Measurements from ENCODE around the gene NUTM2E. TPM values are rescaled to one million over a fixed set of nuclear protein-coding genes. Genes with fewer than 3 reads are reported as not detected.
"Not testable (repeated sequence)": the region's sequence is repeated elsewhere in the genome, so short reads cannot be mapped to it uniquely, and the experiment has no call there.

NUTM2E gene
- polyA plus RNA-seq, result under 1 TPM in 2 of 3 donors, not detected in 1; 0.21 to 0.58 TPM

DNA sequence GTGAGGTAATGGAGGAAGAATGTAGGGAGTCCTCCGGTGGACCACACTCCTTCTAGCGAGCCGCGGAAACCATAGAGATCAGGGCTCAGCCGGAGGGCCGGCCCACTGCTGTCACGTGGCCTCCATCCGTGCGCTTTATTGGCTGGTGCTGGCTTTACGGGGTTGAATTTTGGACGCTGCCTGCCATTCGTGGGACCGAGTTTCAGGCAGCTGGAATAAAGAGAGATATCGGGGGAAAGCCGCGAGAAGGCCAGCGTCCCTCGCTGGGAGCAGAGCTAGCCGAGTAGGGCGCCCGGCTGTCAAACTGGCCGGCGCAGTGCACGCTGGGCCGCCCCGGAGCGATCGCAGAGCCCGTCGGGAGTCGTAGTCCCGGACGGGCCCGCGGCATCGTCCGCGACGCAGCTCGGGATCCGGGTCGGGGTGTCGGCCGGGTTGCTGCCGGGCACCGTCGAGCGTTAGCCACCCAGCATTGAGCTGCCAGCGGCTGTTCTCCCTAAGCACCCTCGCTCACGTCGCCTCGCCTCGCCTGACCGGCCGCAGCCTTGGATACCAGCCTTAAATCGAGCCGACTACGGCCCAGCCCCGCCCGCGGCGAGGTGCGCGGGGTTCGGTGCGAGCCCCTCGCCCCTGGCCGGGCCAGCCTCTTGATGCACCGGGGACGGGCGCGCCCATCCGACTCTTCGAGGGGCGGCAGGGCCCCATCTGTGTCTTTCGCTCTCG, at the start of gene NUTM2E:
TSS of gene NUTM2E (plus strand) at position 244 of the 720 bp plus-strand sequence. CDS start 15,002 bp downstream, outside the sequence.
- WGBS, 3 donors, result 0 to 1% (median 0%) methylated on average over 45 to 58 of the region's 78 CpGs
- H3K27ac ChIP-seq (ENCODE audit: low read depth, low read length), result not testable (repeated sequence)

- H3K27ac ChIP-seq (ENCODE audit: low read depth, low read length), result not testable (repeated sequence)
Measured at GRCh38 chr10:79777997-79778396, 48.5 kb upstream of the NUTM2E start.

DNA sequence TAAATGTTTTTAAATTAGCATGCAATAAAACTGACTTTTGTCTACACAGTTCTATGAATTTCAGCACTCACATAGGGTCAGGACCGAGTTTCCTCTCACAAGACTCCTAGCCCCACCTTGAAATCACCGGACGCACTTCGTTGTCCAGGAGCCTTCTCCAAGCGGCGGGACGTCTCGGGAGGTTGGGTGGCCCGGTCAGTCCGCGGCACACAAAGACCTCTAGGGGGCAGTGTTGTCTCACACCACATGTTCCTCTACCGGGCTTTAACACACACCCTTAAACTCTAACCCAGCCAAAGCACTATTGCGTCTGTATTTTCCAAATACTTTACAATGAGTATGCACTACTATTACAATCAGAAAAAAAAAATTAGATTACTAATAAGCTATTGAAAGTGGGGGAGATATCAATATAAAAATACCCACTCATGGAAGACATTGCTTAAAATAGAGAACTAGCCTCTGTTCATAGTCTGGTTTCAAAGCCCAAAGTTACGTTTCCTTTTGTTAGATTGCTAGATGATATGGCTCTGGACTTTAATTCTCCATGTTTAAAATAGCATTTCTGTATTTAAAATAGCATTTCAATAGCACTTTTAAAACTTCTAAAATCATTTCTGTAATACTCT, 47.1 kb upstream of the NUTM2E start:
- 2 to 7% (median 7%) methylated on average over 13 to 14 of the region's 14 CpGs for WGBS, 3 donors
- H3K27ac ChIP-seq (ENCODE audit: low read depth, low read length), result not testable (repeated sequence)

DNA sequence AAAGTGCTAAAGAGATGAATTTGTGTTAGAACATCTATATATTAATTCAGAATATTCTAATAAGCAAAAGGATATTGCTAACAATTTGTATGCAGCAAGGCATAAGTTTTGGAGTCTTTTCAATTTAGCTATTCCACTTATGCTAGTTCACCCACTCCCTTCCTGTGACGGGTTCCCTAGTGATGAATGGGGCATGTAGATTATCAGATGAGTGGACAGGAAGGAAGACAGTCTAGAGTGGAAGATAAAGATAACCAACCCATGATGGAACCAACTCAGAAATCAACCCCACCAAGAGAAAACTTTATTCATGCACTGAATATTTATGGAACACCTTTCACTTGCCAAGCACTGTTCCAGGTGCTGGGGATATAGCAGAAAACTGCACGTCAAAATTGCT, 46.5 kb upstream of the NUTM2E start:
- 35 to 75% (median 45%) methylated on average over 1 of the region's 2 CpGs for WGBS, 3 donors
- H3K27ac ChIP-seq (ENCODE audit: low read depth, low read length), result not testable (repeated sequence)

- not testable (repeated sequence) for H3K27ac ChIP-seq (ENCODE audit: low read depth, low read length)
- 64 to 92% (median 89%) methylated on average over 3 of the region's 3 CpGs for WGBS, 3 donors
Measured at GRCh38 chr10:79781584-79781983, 45.0 kb upstream of the NUTM2E start.

DNA sequence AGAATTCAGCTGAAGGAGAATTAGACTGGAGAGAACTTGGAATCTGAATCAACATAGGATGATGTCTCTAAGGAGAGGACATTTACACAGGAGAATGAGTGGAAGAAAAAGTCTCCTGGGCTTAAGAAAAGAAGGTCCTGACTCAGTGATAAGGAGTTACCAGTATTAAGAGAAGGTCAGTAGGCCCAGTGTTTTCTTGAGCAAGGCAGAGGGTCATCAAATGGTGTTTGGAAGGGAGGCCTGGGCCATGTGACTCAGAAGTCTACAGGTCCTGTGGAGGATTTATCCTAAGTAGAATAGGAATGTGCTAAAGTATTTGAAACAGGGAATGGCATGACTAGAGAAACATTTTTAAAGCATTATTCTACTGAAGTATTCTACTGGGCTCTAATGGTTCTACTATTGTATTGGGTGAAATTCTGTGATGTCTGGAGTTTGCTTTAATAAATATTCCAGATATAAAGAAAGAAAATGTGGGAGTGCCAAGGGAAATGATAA, 39.0 kb upstream of the NUTM2E start:
- H3K27ac ChIP-seq (ENCODE audit: low read depth, low read length), result not testable (repeated sequence)

DNA sequence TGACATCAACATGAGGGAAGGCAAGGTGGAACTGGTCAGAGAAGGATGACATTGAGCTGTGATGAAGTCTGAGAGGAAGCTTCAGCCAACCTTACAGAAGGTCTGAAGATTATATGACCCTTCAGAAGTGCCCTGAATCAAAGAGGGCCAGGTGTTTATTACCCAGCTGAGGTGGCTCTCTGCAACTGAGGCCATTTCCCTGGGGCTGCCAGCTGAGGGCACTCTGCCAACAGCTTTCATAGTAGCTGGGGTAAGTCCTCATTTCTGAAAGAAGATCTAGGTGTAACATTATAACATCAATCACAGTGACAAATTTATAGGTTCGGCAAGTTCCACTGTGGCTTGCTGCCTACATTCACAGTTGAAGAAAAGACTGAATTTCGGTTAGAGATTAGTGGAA, 37.2 kb upstream of the NUTM2E start:
- WGBS, 3 donors, result 97% methylated on average over 2 of the region's 2 CpGs; no CpG with 5 or more reads in 2 of the 3 donors
- H3K27ac ChIP-seq (ENCODE audit: low read depth, low read length), result not testable (repeated sequence)

- WGBS, 3 donors, result 86 to 94% (median 87%) methylated on average over 3 of the region's 4 CpGs
- not testable (repeated sequence) for H3K27ac ChIP-seq (ENCODE audit: low read depth, low read length)
Measured at GRCh38 chr10:79791906-79792517, 34.5 kb upstream of the NUTM2E start.

- H3K27ac ChIP-seq (ENCODE audit: low read depth, low read length), result not testable (repeated sequence)
- no CpG with 5 or more reads among the region's 1 CpG for WGBS, 3 donors
Measured at GRCh38 chr10:79799337-79799736, 27.2 kb upstream of the NUTM2E start.

DNA sequence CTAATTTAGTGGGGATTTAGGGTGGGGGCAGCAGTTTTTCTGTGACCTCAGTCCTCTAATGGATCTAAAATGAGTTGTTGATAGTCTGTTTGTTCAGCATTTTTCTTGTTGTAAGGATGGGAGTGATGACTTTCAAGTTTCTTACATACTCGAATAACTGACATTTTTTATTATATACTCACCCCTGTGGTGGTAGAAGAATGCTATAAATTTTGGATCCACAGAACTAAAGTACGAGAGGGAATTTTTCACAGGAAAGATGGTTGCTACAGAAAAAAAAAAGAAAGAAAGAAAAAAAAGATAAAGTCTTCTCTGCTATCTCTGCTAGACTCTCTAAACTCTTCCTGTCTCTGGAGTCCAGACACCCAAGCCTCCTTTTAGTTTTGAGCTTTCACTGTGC, 20.7 kb upstream of the NUTM2E start:
- H3K27ac ChIP-seq (ENCODE audit: low read depth, low read length), result not testable (repeated sequence)
- 73 to 95% (median 85%) methylated on average over 2 of the region's 2 CpGs for WGBS, 3 donors

- not testable (repeated sequence) for H3K27ac ChIP-seq (ENCODE audit: low read depth, low read length)
Measured at GRCh38 chr10:79811895-79812294, 14.6 kb upstream of the NUTM2E start.

DNA sequence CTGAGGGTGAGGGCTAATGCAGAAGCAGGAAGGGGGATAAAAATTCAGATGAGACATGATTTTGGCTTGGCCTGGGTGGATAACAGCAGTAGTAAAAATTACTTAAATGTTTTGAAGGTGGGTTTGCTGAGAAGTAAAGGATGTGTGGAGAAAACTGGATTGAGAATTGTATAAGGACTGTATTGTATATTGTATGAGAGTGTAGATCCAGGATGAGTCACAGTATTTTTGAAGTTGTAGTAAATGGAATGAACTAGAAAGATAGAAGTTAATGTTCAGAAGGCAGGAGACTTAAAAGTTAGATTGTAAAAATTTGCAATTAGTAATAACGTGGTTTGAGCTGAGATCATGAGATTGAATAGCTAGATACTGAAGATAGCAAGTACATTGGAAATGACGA, 10.2 kb upstream of the NUTM2E start:
- not testable (repeated sequence) for H3K27ac ChIP-seq (ENCODE audit: low read depth, low read length)

DNA sequence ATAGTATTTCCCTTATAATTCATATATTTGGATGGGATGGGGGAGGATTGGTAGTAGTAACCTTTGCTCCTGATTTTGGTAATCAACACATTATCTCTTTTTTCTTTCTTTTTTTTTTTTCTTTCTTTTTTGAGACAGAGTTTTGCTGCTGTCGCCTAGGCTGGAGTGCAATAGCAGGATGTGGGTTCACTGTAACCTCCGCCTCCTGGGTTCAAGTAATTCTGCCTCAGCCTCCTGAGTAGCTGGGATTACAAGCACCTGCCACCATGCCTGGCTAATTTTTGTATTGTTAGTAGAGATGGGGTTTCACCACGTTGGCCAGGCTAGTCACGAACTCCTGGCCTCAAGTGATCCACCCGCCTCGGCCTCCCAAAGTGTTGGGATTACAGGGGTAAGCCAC, 3.2 kb upstream of the NUTM2E start:
- H3K27ac ChIP-seq (ENCODE audit: low read depth, low read length), result not testable (repeated sequence)
- WGBS, 3 donors, result 75 to 83% (median 80%) methylated on average over 6 of the region's 6 CpGs

More for the DNA sequence above, 10.2 kb upstream of the NUTM2E start:
- WGBS, 3 donors, result 84 to 100% methylated on average over 1 to 2 of the region's 2 CpGs; no CpG with 5 or more reads in 1 of the 3 donors

DNA sequence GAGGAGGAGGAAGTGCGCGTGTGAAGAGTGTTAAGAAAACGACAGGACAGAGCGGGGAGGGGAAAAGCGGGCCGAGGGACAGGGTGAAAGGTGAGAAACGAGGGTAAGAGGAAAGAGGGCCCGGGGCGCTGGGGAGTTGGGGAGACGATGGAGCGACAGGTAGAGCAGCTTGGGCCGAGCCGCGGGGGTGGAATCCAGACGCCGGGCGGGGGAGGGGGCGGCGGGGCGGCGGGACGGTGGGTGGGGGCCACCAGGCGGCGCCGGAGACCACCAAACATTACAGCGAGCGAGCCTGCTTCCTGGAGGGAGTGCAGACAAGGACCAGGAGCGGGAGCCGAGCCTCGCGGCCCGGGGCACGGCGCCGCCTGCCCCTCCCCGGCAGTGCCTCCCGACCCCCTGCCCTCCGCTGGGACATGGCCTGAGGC, 940 bp upstream of the NUTM2E start:
- WGBS, 3 donors, result 0% methylated on average over 3 to 13 of the region's 38 CpGs; no CpG with 5 or more reads in 1 of the 3 donors

GRCh38 chr10:79826131-79826495, 426 bp upstream of the NUTM2E start:
- WGBS, 3 donors, result 0% methylated on average over 1 to 40 of the region's 44 CpGs
- not testable (repeated sequence) for H3K27ac ChIP-seq (ENCODE audit: low read depth, low read length)

More for the DNA sequence above, 940 bp upstream of the NUTM2E start:
- not testable (repeated sequence) for H3K27ac ChIP-seq (ENCODE audit: low read depth, low read length)

DNA sequence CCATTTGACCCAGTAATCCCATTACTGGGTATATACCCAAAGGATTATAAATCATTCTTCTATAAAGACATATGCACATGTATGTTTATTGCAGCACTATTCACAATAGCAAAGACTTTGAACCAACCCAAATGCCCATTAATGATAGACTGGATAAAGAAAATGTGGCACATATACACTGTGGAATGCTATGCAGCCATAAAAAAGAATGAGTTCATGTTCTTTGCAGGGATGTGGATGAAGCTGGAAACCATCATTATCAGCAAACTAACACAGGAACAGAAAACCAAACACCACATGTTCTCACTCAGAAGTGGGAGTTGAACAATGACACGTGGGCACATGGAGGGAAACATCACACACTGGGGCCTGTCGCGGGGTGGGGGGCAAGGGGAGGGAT, 7.3 kb downstream of the NUTM2E start:
- not testable (repeated sequence) for H3K27ac ChIP-seq (ENCODE audit: low read depth, low read length)
- WGBS, 3 donors, result 73 to 86% (median 81%) methylated on average over 3 of the region's 3 CpGs

- WGBS, 3 donors, result 93 to 100% methylated on average over 1 of the region's 2 CpGs; no CpG with 5 or more reads in 1 of the 3 donors
- not testable (repeated sequence) for H3K27ac ChIP-seq (ENCODE audit: low read depth, low read length)
Measured at GRCh38 chr10:79835891-79836290, 9.4 kb downstream of the NUTM2E start.

DNA sequence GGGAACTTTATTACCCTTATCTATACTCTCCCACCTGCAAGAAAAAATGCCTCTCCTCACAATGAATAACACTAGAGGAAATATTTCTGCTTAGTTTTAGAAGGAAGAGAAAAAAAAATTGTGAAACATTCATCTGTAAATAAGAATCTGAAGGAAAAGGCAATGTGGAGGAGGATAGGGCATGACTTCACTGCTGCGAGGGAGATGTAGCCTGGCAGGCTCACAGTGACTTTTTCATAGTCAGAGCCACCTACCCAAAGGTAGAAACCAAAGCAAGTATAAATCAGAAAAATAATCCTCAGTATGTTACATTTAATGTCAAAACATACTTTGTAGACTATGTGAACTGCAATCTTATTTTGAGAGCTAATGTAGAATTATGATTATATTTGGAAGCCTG, 10.4 kb downstream of the NUTM2E start:
- not testable (repeated sequence) for H3K27ac ChIP-seq (ENCODE audit: low read depth, low read length)
- 37 to 55% (median 53%) methylated on average over 1 of the region's 1 CpG for WGBS, 3 donors

DNA sequence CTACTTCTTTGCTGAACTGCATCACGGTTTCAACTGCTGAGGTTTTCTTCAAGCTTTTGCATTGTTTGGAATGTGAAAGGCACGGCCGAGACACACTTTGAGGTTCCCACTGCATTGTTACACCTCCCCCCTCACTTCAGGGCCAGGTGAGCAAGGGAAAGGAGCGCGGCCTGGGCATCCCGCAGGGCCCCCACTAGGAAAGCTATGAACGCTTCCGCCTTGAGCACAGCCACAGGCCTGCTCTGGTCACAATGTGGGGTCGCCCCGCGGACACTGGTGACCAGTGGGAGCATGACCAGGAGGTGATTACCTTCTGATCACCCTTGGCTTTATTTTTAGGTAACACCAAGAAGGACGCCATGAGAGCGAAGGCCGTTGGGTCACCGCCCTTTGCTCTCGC, 11.9 kb downstream of the NUTM2E start:
- 81 to 87% (median 84%) methylated on average over 8 to 9 of the region's 16 CpGs for WGBS, 3 donors
- H3K27ac ChIP-seq (ENCODE audit: low read depth, low read length), result not testable (repeated sequence)

All from adipose tissue (tissue), 3 donors.